Omental fat pad (tissue), 4 donors: Measurements from ENCODE around the gene CCDC136. TPM values are rescaled to one million over a fixed set of nuclear protein-coding genes. Genes with fewer than 3 reads are reported as not detected.

Experiments used
- ATAC-seq: fragments of 150-250 bp; one replicate; pipeline ENCODE4 v1.9.1; 2016; ENCODE audit warnings: mild to moderate bottlenecking, moderate library complexity; ENCODE audit not compliant: low FRiP score
- DNase-seq: peaks from one replicate; pipeline ENCODE4 v3.0.0-alpha.2; 2019; ENCODE audit warnings: low spot score
- CTCF ChIP-seq, 3 donors: fragments of 450-650 bp; IDR thresholded peaks; one replicate each; pipeline ENCODE4 v1.5.1; 2016 to 2017; ENCODE audit warnings: antibody characterized with exemption in 3 of 3, mild to moderate bottlenecking in 3 of 3, moderate library complexity in 2 of 3
- total RNA-seq, 4 donors: library from RNA; depleted of rRNA; stranded (reverse); fragments of >200 nt; gene quantifications; one replicate each; pipeline ENCODE4 v1.1.0, GENCODE V29; 2016

CCDC136 gene
- total RNA-seq, 4 donors from 2014 or later = 1.7 to 27.9 (median 2.7) TPM

DNA sequence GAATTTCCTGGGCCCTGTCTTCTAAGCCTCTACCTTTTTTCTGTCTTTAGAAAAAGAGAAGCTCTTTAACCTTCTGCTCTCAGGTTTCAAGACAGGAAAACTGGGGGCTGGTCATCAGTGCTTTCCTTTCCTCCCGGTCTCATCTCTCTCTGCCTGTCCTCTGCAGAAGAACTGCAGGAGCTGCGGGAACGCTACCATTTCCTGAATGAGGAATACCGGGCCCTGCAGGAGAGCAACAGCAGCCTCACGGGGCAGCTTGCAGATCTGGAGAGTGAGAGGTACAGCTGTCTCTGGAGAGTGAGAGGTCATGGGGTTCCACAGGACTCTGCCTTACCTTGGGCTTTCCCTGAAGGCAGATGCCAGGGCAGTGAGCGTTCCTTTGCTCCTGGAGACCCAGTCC is 12.7 kb downstream of the CCDC136 start:
- DNase-seq (no peak), ATAC-seq (no peak)
- no peak for TF ChIP-seq CTCF (IDR thresholded peaks at IDR 0.05)

DNA sequence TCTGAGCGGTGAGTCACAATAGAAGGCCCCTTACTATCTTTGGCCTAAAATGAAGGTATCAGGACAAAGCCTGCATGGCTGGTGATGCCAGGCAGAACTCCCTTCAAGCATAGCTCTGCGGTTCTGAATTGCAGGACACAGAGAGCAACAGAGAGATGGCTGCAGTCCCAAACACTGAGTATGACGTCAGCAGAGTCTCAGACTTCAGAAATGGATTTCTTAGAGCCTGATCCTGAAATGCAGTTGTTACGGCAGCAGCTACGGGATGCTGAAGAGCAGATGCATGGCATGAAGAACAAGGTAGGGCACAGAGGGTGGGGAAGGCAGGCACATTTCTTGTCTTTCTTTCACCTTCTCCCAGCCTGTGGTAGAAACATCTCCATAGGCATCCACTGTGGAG is 13.5 kb downstream of the CCDC136 start:
- DNase-seq = no peak
- ATAC-seq = no peak
- no peak for TF ChIP-seq CTCF (IDR thresholded peaks at IDR 0.05)

GRCh38 chr7:128807191-128807590 is 15.4 kb downstream of the CCDC136 start:
- no peak for DNase-seq
- no peak for ATAC-seq
- no peak for TF ChIP-seq CTCF (IDR thresholded peaks at IDR 0.05)

- DNase-seq = no peak
- ATAC-seq = no peak
- TF ChIP-seq CTCF (IDR thresholded peaks at IDR 0.05) = no peak
These were observed 17.6 kb downstream of the CCDC136 start for GRCh38 chr7:128809363-128809762.

GRCh38 chr7:128810473-128810872 is 18.7 kb downstream of the CCDC136 start:
- no peak for DNase-seq
- no peak for TF ChIP-seq CTCF (IDR thresholded peaks at IDR 0.05)
- ATAC-seq = no peak

GRCh38 chr7:128810997-128811396 is 19.2 kb downstream of the CCDC136 start:
- TF ChIP-seq CTCF (IDR thresholded peaks at IDR 0.05) = no peak
- DNase-seq (no peak), ATAC-seq (no peak)

DNA sequence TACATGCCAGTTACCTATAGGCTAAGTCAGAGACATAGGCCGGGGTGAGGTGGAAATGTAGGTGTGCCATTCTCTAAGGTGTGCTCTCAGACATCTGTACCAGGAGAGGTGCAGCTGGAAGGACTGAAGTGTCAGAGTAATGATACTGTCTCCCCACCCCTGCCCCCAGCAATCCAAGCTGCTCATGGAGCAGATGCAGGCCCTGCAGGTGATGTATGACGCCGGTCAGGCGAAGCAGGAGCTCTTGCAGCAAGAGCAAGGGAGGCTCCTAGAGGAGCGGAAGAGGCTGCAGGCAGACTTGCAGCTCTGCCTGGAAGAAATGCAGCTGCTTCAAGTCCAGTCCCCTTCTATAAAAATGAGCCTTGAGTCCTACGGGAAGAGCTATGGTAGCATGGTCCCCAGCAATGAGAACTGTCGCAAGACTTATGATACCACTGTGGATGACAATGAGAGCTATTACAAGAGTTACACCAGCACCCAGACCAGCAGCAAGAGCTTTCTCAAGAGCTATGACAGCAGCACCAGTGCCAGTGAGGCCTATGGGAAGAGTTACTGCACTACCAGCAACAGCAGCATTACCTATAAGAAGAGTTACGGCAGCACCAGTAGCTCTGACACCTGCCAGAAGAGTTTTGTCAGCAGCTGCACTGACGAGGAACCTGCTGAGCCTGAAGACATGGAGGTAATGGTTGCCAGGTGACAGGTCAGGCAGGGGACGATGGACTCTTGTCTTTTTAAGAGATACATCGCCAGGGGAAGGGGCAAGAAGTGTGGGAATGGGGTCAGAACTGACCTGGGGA is 20.1 kb downstream of the CCDC136 start:
- TF ChIP-seq CTCF (IDR thresholded peaks at IDR 0.05) = no peak
- DNase-seq (no peak), ATAC-seq (no peak)
